ENCODE results near the gene ZNF79.
"Not testable (repeated sequence)": the region's sequence is repeated elsewhere in the genome, so short reads cannot be mapped to it uniquely, and the experiment has no call there.

The ZNF79 gene

GRCh38 chr9:127457191-127457878 is 33.2 kb downstream of the ZNF79 start:
- no peak for DNase-seq (ENCODE audit: low read depth)

- no peak for DNase-seq (ENCODE audit: low read depth)
Observed at GRCh38 chr9:127458921-127459320, 34.7 kb downstream of the ZNF79 start.

GRCh38 chr9:127463382-127463781 is 39.2 kb downstream of the ZNF79 start:
- DNase-seq (ENCODE audit: low read depth): no peak

GRCh38 chr9:127463911-127464310 is 39.7 kb downstream of the ZNF79 start:
- DNase-seq (ENCODE audit: low read depth): no peak

GRCh38 chr9:127466407-127466917 is 42.3 kb downstream of the ZNF79 start:
- DNase-seq (ENCODE audit: low read depth): not testable (repeated sequence)

GRCh38 chr9:127467621-127468020 is 43.4 kb downstream of the ZNF79 start:
- DNase-seq (ENCODE audit: low read depth): no peak

GRCh38 chr9:127470662-127471061 is 46.5 kb downstream of the ZNF79 start:
- no peak for DNase-seq (ENCODE audit: low read depth)

GRCh38 chr9:127473501-127473900 is 49.3 kb downstream of the ZNF79 start:
- DNase-seq (ENCODE audit: low read depth): no peak

GRCh38 chr9:127473932-127474331 is 49.8 kb downstream of the ZNF79 start:
- no peak for DNase-seq (ENCODE audit: low read depth)

- DNase-seq (ENCODE audit: low read depth): no peak
Observed at GRCh38 chr9:127474592-127474991, 50.4 kb downstream of the ZNF79 start.

GRCh38 chr9:127479507-127480081 is 55.4 kb downstream of the ZNF79 start:
- no peak for DNase-seq (ENCODE audit: low read depth)

- no peak for DNase-seq (ENCODE audit: low read depth)
Observed at GRCh38 chr9:127482662-127483061, 58.5 kb downstream of the ZNF79 start.

GRCh38 chr9:127485995-127486394 is 61.8 kb downstream of the ZNF79 start:
- DNase-seq (ENCODE audit: low read depth): no peak

- DNase-seq (ENCODE audit: low read depth): no peak
Observed at GRCh38 chr9:127488946-127489345, 64.8 kb downstream of the ZNF79 start.

- DNase-seq (ENCODE audit: low read depth): no peak
Observed at GRCh38 chr9:127489471-127490115, 65.4 kb downstream of the ZNF79 start.

GRCh38 chr9:127490535-127491230 is 66.5 kb downstream of the ZNF79 start:
- DNase-seq (ENCODE audit: low read depth): no peak

GRCh38 chr9:127491516-127491915 is 67.3 kb downstream of the ZNF79 start:
- no peak for DNase-seq (ENCODE audit: low read depth)

GRCh38 chr9:127492616-127493015 is 68.4 kb downstream of the ZNF79 start:
- no peak for DNase-seq (ENCODE audit: low read depth)

GRCh38 chr9:127493592-127494303 is 69.6 kb downstream of the ZNF79 start:
- DNase-seq (ENCODE audit: low read depth): no peak

GRCh38 chr9:127494304-127494702 is 70.1 kb downstream of the ZNF79 start:
- DNase-seq (ENCODE audit: low read depth): no peak
